ENCODE data around the gene PSPN.
"Not testable (repeated sequence)": the region's sequence is repeated elsewhere in the genome, so short reads cannot be mapped to it uniquely, and the experiment has no call there.

PSPN gene

GRCh38 chr19:6373096-6373812 lies 2.5 kb downstream of the PSPN start:
- peak; percentile 99 for DNase-seq

GRCh38 chr19:6372594-6373095 lies 3.1 kb downstream of the PSPN start, which contains the start of gene ALKBH7:
TSS of gene ALKBH7 (plus strand) at chr19:6372794. CDS start at chr19:6372821, 27 bp downstream.
- DNase-seq = peak; percentile 100

- DNase-seq = no peak
Measured at GRCh38 chr19:6364353-6364752, 11.4 kb downstream of the PSPN start.

- no peak for DNase-seq
Measured at GRCh38 chr19:6362351-6362801, 13.4 kb downstream of the PSPN start.

GRCh38 chr19:6362027-6362350 lies 13.7 kb downstream of the PSPN start:
- DNase-seq = no peak

- DNase-seq = not testable (repeated sequence)
Measured at GRCh38 chr19:6360857-6361216, 14.9 kb downstream of the PSPN start.

- not testable (repeated sequence) for DNase-seq
Measured at GRCh38 chr19:6360445-6360844, 15.3 kb downstream of the PSPN start.

GRCh38 chr19:6359568-6360341 lies 16.0 kb downstream of the PSPN start:
- no peak for DNase-seq

GRCh38 chr19:6358003-6358402 lies 17.7 kb downstream of the PSPN start:
- no peak for DNase-seq

- DNase-seq = no peak
Measured at GRCh38 chr19:6357174-6357573, 18.6 kb downstream of the PSPN start.

- not testable (repeated sequence) for DNase-seq
Measured at GRCh38 chr19:6355321-6356040, 20.3 kb downstream of the PSPN start.

- DNase-seq = peak; percentile 1
Measured at GRCh38 chr19:6354098-6354674, 21.5 kb downstream of the PSPN start.

GRCh38 chr19:6352381-6353165 lies 23.2 kb downstream of the PSPN start:
- no peak for DNase-seq

- no peak for DNase-seq
Measured at GRCh38 chr19:6350688-6351087, 25.0 kb downstream of the PSPN start.

GRCh38 chr19:6349271-6349670 lies 26.5 kb downstream of the PSPN start:
- DNase-seq = not testable (repeated sequence)

GRCh38 chr19:6343462-6343861 lies 32.3 kb downstream of the PSPN start:
- no peak for DNase-seq

- no peak for DNase-seq
Measured at GRCh38 chr19:6340493-6341201, 35.1 kb downstream of the PSPN start.

- no peak for DNase-seq
Measured at GRCh38 chr19:6334490-6335285, 41.0 kb downstream of the PSPN start.

- no peak for DNase-seq
Measured at GRCh38 chr19:6333439-6333838, 42.3 kb downstream of the PSPN start, which contains the start of gene ACER1. TSS of gene ACER1 (minus strand) at chr19:6333612. CDS start at chr19:6333551, 61 bp downstream.

- DNase-seq = no peak
Measured at GRCh38 chr19:6326815-6327214, 48.9 kb downstream of the PSPN start.

GRCh38 chr19:6325614-6326013 lies 50.1 kb downstream of the PSPN start:
- DNase-seq = no peak

All from eye (tissue), 1 donor.